ENCODE data around the gene ATXN7L1. TPM values are rescaled to one million over a fixed set of nuclear protein-coding genes. Genes with fewer than 3 reads are reported as not detected.

Gene ATXN7L1
- polyA plus RNA-seq, 1 experiment: 2.7 TPM

- POLR2A ChIA-PET: no interaction called here
- Histone ChIP-seq H3K4me3 (ENCODE audit: low read depth, low read length) (no peak overlapping the region), H3K27me3 (ENCODE audit: control insufficient read depth, insufficient read depth, low read length) (no peaks in the 10 kb centered on the region), H3K36me3 (ENCODE audit: control insufficient read depth, insufficient read depth, low read length) (no peaks in the 10 kb centered on the region; the same call in 1 of the 2 replicates)
- DNase-seq (ENCODE audit: low read depth): no peak
- no peak for TF ChIP-seq CTCF (IDR thresholded peaks at IDR 0.05; ENCODE audit: insufficient read depth, low read depth, low read length)
- CTCF ChIA-PET: interaction anchor here (1.9 kb wide), 1 partner anchor 8 kb away, joined by 6 read pairs; no protein-coding TSS in a partner anchor
These were observed 211.4 kb downstream of the ATXN7L1 start for GRCh38 chr7:105664816-105665525.

GRCh38 chr7:105662998-105663397 lies 213.4 kb downstream of the ATXN7L1 start:
- DNase-seq (ENCODE audit: low read depth): no peak
- no peak for TF ChIP-seq CTCF (IDR thresholded peaks at IDR 0.05; ENCODE audit: insufficient read depth, low read depth, low read length)
- ChIA-PET POLR2A (no interaction called here), CTCF (interaction anchor here (0.9 to 2.3 kb wide), 4 partner anchors 10 to 386 kb away, joined by 4 to 9 read pairs (median 6); no protein-coding TSS in a partner anchor)
- no peaks in the 10 kb centered on the region for H3K27me3 ChIP-seq (ENCODE audit: control insufficient read depth, insufficient read depth, low read length)
- no peak overlapping the region for H3K4me3 ChIP-seq (ENCODE audit: low read depth, low read length)
- H3K36me3 ChIP-seq (ENCODE audit: control insufficient read depth, insufficient read depth, low read length): no peaks in the 10 kb centered on the region; the same call in 1 of the 2 replicates

GRCh38 chr7:105661625-105662024 lies 214.8 kb downstream of the ATXN7L1 start:
- H3K36me3 ChIP-seq (ENCODE audit: control insufficient read depth, insufficient read depth, low read length): no peaks in the 10 kb centered on the region; the same call in 1 of the 2 replicates
- DNase-seq (ENCODE audit: low read depth): no peak
- H3K4me3 ChIP-seq (ENCODE audit: low read depth, low read length): no peak overlapping the region
- ChIA-PET CTCF (interaction anchor here (2.3 kb wide), 1 partner anchor 11 kb away, joined by 9 read pairs; no protein-coding TSS in a partner anchor), POLR2A (no interaction called here)
- no peak for TF ChIP-seq CTCF (IDR thresholded peaks at IDR 0.05; ENCODE audit: insufficient read depth, low read depth, low read length)
- H3K27me3 ChIP-seq (ENCODE audit: control insufficient read depth, insufficient read depth, low read length): no peaks in the 10 kb centered on the region

- Histone ChIP-seq H3K4me3 (ENCODE audit: low read depth, low read length) (no peak overlapping the region), H3K36me3 (ENCODE audit: control insufficient read depth, insufficient read depth, low read length) (no peaks in the 10 kb centered on the region), H3K27me3 (ENCODE audit: control insufficient read depth, insufficient read depth, low read length) (no peaks in the 10 kb centered on the region)
- TF ChIP-seq CTCF (IDR thresholded peaks at IDR 0.05; ENCODE audit: insufficient read depth, low read depth, low read length): peak; percentile 69
- ChIA-PET CTCF (interaction anchor here (0.6 to 2.9 kb wide), 13 partner anchors 9 to 387 kb away, joined by 3 to 17 read pairs (median 3); no protein-coding TSS in a partner anchor), POLR2A (interaction anchor here (0.5 kb wide), 2 partner anchors 240 to 455 kb away, joined by 4 to 5 read pairs; partner anchors contain the start of gene SYPL1)
- DNase-seq (ENCODE audit: low read depth): no peak
These were observed 219.4 kb downstream of the ATXN7L1 start for GRCh38 chr7:105656922-105657521.

Measured in BJ (cell line).